Peyer's patch (tissue), 4 donors: Measurements from ENCODE around the gene FOXG1. TPM values are rescaled to one million over a fixed set of nuclear protein-coding genes. Genes with fewer than 3 reads are reported as not detected.
A peak's percentile ranks its signal among the peaks of the same experiment; 100 is the strongest.

Experiments used
- DNase-seq, 3 donors: peaks; one replicate each; pipeline ENCODE4 v3.0.0-alpha.2; 2017 to 2019
- H3K27ac ChIP-seq, 4 donors: fragments of 200-600 bp; sonication (generic); one replicate each; pipeline ENCODE4 v1.5.1; 2016 to 2019
- H3K27me3 ChIP-seq, 2 donors: fragments of 200-600 bp; sonication (generic); one replicate each; pipeline ENCODE4 v1.5.1; 2019
- H3K36me3 ChIP-seq, 3 donors: fragments of 200-600 bp; sonication (generic); one replicate each; pipeline ENCODE4 v1.5.1; 2016 to 2019
- H3K4me1 ChIP-seq, 4 donors: fragments of 200-600 bp; sonication (generic); one replicate each; pipeline ENCODE4 v1.5.1; 2016 to 2019
- H3K4me3 ChIP-seq, 4 donors: fragments of 200-600 bp; sonication (generic); 1 replicate in 3 of 4; 2 replicates in 1 of 4; pipeline ENCODE4 v1.5.1; 2016 to 2019; ENCODE audit warnings: mild to moderate bottlenecking in 1 of 4
- H3K9me3 ChIP-seq, 4 donors: fragments of 200-600 bp; sonication (generic); one replicate each; pipeline ENCODE4 v1.5.1; 2016 to 2019; ENCODE audit warnings: mild to moderate bottlenecking in 1 of 4
- CTCF ChIP-seq, 6 experiments: fragments of 450-650 bp in 4 of 6; fragments of 200-600 bp in 2 of 6; sonication (generic) in 1 of 6; IDR thresholded peaks; one replicate each; pipeline ENCODE4 v1.5.1; 2017 to 2019; ENCODE audit warnings: antibody characterized with exemption in 6 of 6, mild to moderate bottlenecking in 3 of 6, moderate library complexity in 1 of 6
- POLR2A ChIP-seq, 2 donors: fragments of 450-650 bp; IDR thresholded peaks; one replicate each; pipeline ENCODE4 v1.5.1; 2017; ENCODE audit warnings: antibody characterized with exemption in 2 of 2, mild to moderate bottlenecking in 2 of 2, moderate library complexity in 2 of 2
- total RNA-seq, 4 donors: library from RNA; depleted of rRNA; stranded (reverse); fragments of >200 nt; gene quantifications; one replicate each; pipeline ENCODE4 v1.1.0, GENCODE V29; 2016

FOXG1 gene
- total RNA-seq, 4 donors from 2014 or later, result not detected

GRCh38 chr14:28756269-28756883 is 10.2 kb upstream of the FOXG1 start:
- Histone ChIP-seq H3K36me3 (no peaks in the 10 kb centered on the region), H3K4me1 (no peaks in the 10 kb centered on the region)
- DNase-seq, result no peak

GRCh38 chr14:28756884-28757570 is 9.6 kb upstream of the FOXG1 start:
- Histone ChIP-seq H3K4me1 (no peaks in the 10 kb centered on the region), H3K9me3 (no peaks in the 10 kb centered on the region), H3K4me3 (no peak overlapping the region), H3K27ac (no peak overlapping the region), H3K27me3 (peaks cover 0 to 22% of the 10 kb centered on the region in 2 donors), H3K36me3 (no peaks in the 10 kb centered on the region)
- DNase-seq, result no peak
- TF ChIP-seq CTCF (IDR thresholded peaks at IDR 0.05), result peak in 3 of 6 experiments; percentile 25 to 29 (median 28)
- TF ChIP-seq POLR2A (IDR thresholded peaks at IDR 0.05), result no peak

More at GRCh38 chr14:28756269-28756883, 10.2 kb upstream of the FOXG1 start:
- TF ChIP-seq CTCF (IDR thresholded peaks at IDR 0.05) (no peak), POLR2A (IDR thresholded peaks at IDR 0.05) (no peak)
- no peak overlapping the region for H3K27ac ChIP-seq
- no peak overlapping the region for H3K4me3 ChIP-seq
- H3K27me3 ChIP-seq, result peaks cover 0 to 22% of the 10 kb centered on the region in 2 donors
- no peaks in the 10 kb centered on the region for H3K9me3 ChIP-seq

DNA sequence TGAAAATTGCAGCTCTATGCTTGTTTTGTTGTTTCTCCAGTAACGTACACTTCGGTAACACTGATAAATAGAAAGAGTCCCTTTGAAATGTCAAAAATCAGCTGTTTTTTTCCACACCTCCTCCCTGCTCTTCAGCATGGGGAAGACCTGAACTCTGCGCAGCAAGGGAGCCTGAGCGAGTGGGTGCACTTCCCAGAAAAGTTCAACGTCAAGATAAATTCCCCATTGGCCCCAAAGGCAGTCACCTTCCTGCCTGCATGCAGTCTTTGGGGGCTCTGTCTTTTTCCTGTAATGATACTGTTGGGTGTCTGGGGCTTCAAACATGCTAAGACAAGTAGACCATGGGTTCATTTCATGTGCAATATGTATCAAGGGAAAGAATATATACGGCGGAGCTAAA is 8.8 kb upstream of the FOXG1 start:
- no peaks in the 10 kb centered on the region for H3K4me1 ChIP-seq
- no peak for DNase-seq
- no peaks in the 10 kb centered on the region for H3K9me3 ChIP-seq
- H3K4me3 ChIP-seq, result no peak overlapping the region
- no peaks in the 10 kb centered on the region for H3K36me3 ChIP-seq
- H3K27ac ChIP-seq, result no peak overlapping the region
- TF ChIP-seq CTCF (IDR thresholded peaks at IDR 0.05) (no peak), POLR2A (IDR thresholded peaks at IDR 0.05) (no peak)
- peaks cover 0 to 22% of the 10 kb centered on the region in 2 donors for H3K27me3 ChIP-seq

- Histone ChIP-seq H3K36me3 (no peaks in the 10 kb centered on the region), H3K27me3 (peaks cover 0 to 23% of the 10 kb centered on the region in 2 donors), H3K4me1 (no peaks in the 10 kb centered on the region), H3K9me3 (no peaks in the 10 kb centered on the region), H3K4me3 (no peak overlapping the region), H3K27ac (no peak overlapping the region)
- DNase-seq, result no peak
- no peak for TF ChIP-seq POLR2A (IDR thresholded peaks at IDR 0.05)
- TF ChIP-seq CTCF (IDR thresholded peaks at IDR 0.05), result no peak
Observed at GRCh38 chr14:28758253-28758884, 8.2 kb upstream of the FOXG1 start.

DNA sequence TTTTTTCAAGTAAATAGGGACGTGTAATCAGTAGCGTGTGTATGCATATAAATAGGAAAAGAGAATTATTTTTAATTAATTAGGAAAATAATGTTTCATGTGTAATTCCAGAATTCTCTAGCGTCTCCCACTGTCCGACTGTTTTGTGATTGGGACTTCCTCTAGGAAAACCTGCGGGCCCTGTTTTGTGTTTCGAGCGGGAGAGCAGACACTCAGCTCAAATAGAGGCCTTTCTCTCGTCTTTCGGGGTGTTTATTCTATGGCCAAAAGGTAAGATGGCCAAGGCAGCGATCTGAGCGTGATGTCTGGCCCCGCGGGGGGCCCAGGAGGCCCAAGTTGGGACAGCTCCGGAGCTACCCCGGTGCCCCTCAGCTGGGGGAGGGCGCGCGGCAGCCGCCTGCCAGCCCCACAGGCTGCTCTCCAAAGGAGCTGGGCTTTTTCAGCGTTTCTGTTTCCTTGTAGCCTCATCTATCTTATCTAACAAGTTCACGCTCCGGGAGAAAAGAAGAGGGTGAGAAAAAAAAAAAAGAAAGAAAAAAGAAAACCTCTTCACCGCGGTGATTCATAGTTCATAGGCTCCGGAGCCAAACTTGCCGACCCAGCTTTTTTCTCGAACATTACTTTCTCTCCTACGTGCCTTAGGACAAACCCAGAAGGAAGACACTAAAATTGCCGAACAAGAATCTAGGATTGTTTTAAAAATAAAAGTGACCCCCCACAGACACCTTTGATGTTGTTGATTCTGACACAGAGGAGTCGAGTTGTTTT is 7.5 kb upstream of the FOXG1 start:
- no peaks in the 10 kb centered on the region for H3K4me1 ChIP-seq
- H3K27me3 ChIP-seq, result peaks cover 0 to 26% of the 10 kb centered on the region in 2 donors
- no peak for DNase-seq
- H3K9me3 ChIP-seq, result no peaks in the 10 kb centered on the region
- H3K36me3 ChIP-seq, result no peaks in the 10 kb centered on the region
- no peak overlapping the region for H3K4me3 ChIP-seq
- no peak for TF ChIP-seq POLR2A (IDR thresholded peaks at IDR 0.05)
- no peak overlapping the region for H3K27ac ChIP-seq
